Activated CD8-positive, alpha-beta memory T cell treated with anti-CD3 and anti-CD28 coated beads, Interleukin-2, amount 50 U/mL, for 48 hours (primary cell): ENCODE measurements around the gene NDRG4.
A peak's percentile ranks its signal among the peaks of the same experiment; 100 is the strongest.
"Not testable (repeated sequence)": the region's sequence is repeated elsewhere in the genome, so short reads cannot be mapped to it uniquely, and the experiment has no call there.

ENCODE experiments used
- DNase-seq: peaks from one replicate; pipeline ENCODE4 v3.0.0-alpha.2; 2020

The NDRG4 gene

GRCh38 chr16:58466396-58466795, 33.5 kb upstream of the NDRG4 start:
- no peak for DNase-seq

- DNase-seq = no peak
These were observed 32.0 kb upstream of the NDRG4 start for GRCh38 chr16:58467905-58468304.

- no peak for DNase-seq
These were observed 28.6 kb upstream of the NDRG4 start for GRCh38 chr16:58471209-58471975.

GRCh38 chr16:58472266-58472665, 27.7 kb upstream of the NDRG4 start:
- no peak for DNase-seq

GRCh38 chr16:58472827-58473226, 27.1 kb upstream of the NDRG4 start:
- DNase-seq = no peak

GRCh38 chr16:58474296-58474695, 25.6 kb upstream of the NDRG4 start:
- no peak for DNase-seq

- DNase-seq = no peak
These were observed 24.8 kb upstream of the NDRG4 start for GRCh38 chr16:58475091-58475619.

GRCh38 chr16:58476791-58477190, 23.2 kb upstream of the NDRG4 start:
- no peak for DNase-seq

- no peak for DNase-seq
These were observed 21.5 kb upstream of the NDRG4 start for GRCh38 chr16:58478427-58478826.

- DNase-seq = no peak
These were observed 18.6 kb upstream of the NDRG4 start for GRCh38 chr16:58481226-58481869.

- no peak for DNase-seq
These were observed 18.0 kb upstream of the NDRG4 start for GRCh38 chr16:58481931-58482330.

- no peak for DNase-seq
These were observed 14.6 kb upstream of the NDRG4 start for GRCh38 chr16:58485184-58485887.

- peak; percentile 89 for DNase-seq
These were observed 12.2 kb upstream of the NDRG4 start for GRCh38 chr16:58487566-58488351.

GRCh38 chr16:58488531-58488930, 11.4 kb upstream of the NDRG4 start:
- no peak for DNase-seq

- DNase-seq = no peak
These were observed 9.9 kb upstream of the NDRG4 start for GRCh38 chr16:58490065-58490464.

- not testable (repeated sequence) for DNase-seq
These were observed 9.4 kb upstream of the NDRG4 start for GRCh38 chr16:58490539-58490938.

GRCh38 chr16:58492066-58492465, 7.9 kb upstream of the NDRG4 start:
- DNase-seq = no peak

- no peak for DNase-seq
These were observed 7.2 kb upstream of the NDRG4 start for GRCh38 chr16:58492735-58493134.

- no peak for DNase-seq
These were observed 6.0 kb upstream of the NDRG4 start for GRCh38 chr16:58493756-58494431.

- no peak for DNase-seq
These were observed 4.9 kb upstream of the NDRG4 start for GRCh38 chr16:58494981-58495520.

- no peak for DNase-seq
These were observed 4.2 kb upstream of the NDRG4 start for GRCh38 chr16:58495521-58496331.
